NCI-H345 treated with DMSO at 0.1 percent for 48 hours (cell line): ENCODE data around the gene TMEM259.

ENCODE experiments used
- DNase-seq: peaks from one replicate; lab custom pipeline; 2025; ENCODE audit not compliant: unreplicated experiment; lab: John Stamatoyannopoulos, UW

Gene TMEM259

GRCh38 chr19:964116-964520 is 56.8 kb downstream of the TMEM259 start:
- no peak for DNase-seq

GRCh38 chr19:963486-963951 is 57.4 kb downstream of the TMEM259 start:
- no peak for DNase-seq

- no peak for DNase-seq
These were observed 58.1 kb downstream of the TMEM259 start for GRCh38 chr19:962683-963400.

GRCh38 chr19:961866-962620 is 58.9 kb downstream of the TMEM259 start:
- DNase-seq = no peak

GRCh38 chr19:960601-960938 is 60.4 kb downstream of the TMEM259 start:
- no peak for DNase-seq

- DNase-seq = no peak
These were observed 60.9 kb downstream of the TMEM259 start for GRCh38 chr19:960020-960419.
